RWPE1 (cell line): ENCODE measurements around the gene PATL1.

ENCODE experiments used
- CTCF ChIA-PET: fragments of 350-600 bp; sonication (Branson Sonifier 250); formaldehyde crosslinking; extraction: SDS; loops from one replicate; lab custom pipeline; 2021; lab: Yijun Ruan, JAX
- POLR2A ChIA-PET: fragments of 400-600 bp; formaldehyde crosslinking; extraction: SDS; loops from one replicate; lab custom pipeline; 2020; ENCODE audit warnings: antibody characterized with exemption; ENCODE audit not compliant: low non-redundant PET; lab: Yijun Ruan, JAX
- DNase-seq: peaks from one replicate; pipeline ENCODE4 v3.0.0; 2012; ENCODE audit warnings: low spot score
- H3K27ac ChIP-seq: fragments of 450-650 bp; 2 replicates; pipeline ENCODE4 v1.5.1; 2017
- CTCF ChIP-seq: fragments of 450-650 bp; conservative IDR thresholded peaks from 2 replicates; pipeline ENCODE4 v1.5.1; 2017; ENCODE audit warnings: low read depth, mild to moderate bottlenecking

Gene PATL1

GRCh38 chr11:59600234-59600633 is 68.6 kb downstream of the PATL1 start:
- DNase-seq: no peak
- ChIA-PET POLR2A (no interaction called here), CTCF (no interaction called here)
- no peak for TF ChIP-seq CTCF
- no peak overlapping the region for H3K27ac ChIP-seq

GRCh38 chr11:59598961-59599360 is 69.9 kb downstream of the PATL1 start:
- no peak for DNase-seq
- CTCF ChIA-PET: interaction anchor here (0.7 kb wide), 1 partner anchor 15 kb away, joined by 3 read pairs; no protein-coding TSS in a partner anchor
- POLR2A ChIA-PET: no interaction called here
- H3K27ac ChIP-seq: no peak overlapping the region
- TF ChIP-seq CTCF: no peak
